ENCODE measurements around the gene HIF1AN.

The HIF1AN gene

DNA sequence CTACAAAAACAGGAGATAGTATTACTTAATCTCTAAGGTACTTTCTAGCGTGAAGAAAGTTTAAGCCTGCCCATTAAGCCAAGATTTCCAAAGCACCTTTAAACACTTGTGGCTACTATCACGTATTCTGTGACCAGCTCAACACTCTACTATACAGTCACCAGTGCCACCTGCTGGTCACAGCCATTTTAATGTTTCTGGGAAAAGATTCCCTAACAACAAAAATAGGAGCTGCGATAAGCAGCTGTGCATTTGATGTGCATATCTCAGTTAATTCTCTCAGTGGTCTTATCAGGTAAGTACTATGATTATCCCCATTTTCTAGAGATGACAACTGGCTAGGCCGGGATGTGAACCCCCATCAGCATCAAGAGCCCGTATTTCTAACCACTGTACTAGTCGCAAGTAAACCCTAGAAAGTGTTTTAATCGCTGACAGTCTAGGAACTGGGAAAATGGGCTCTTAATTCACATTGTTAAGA is 16.9 kb upstream of the HIF1AN start:
- ChIA-PET POLR2A (ENCODE audit: low non-redundant PET) (no interaction called here), CTCF (interaction anchor here (0.5 to 2.5 kb wide), 37 partner anchors 9 to 1663 kb away, joined by 3 to 32 read pairs (median 4); partner anchors contain the start of genes HIF1AN and NDUFB8)
- no peak overlapping the region for H3K27ac ChIP-seq

GRCh38 chr10:100519311-100520051 is 16.3 kb upstream of the HIF1AN start, which contains the start of gene SEC31B:
Gene SEC31B, minus strand, starts transcription at chr10:100519861. Its CDS starts 2,909 bp downstream, at chr10:100516952.
- POLR2A ChIA-PET (ENCODE audit: low non-redundant PET), result interaction anchor here (1.1 kb wide), 1 partner anchor 16 kb away, joined by 3 read pairs; the partner anchor contains the start of gene HIF1AN
- DNase-seq (ENCODE audit: low spot score), result no peak
- H3K27ac ChIP-seq, result no peak within 1 kb of the TSS
- TF ChIP-seq, protein P1, sequence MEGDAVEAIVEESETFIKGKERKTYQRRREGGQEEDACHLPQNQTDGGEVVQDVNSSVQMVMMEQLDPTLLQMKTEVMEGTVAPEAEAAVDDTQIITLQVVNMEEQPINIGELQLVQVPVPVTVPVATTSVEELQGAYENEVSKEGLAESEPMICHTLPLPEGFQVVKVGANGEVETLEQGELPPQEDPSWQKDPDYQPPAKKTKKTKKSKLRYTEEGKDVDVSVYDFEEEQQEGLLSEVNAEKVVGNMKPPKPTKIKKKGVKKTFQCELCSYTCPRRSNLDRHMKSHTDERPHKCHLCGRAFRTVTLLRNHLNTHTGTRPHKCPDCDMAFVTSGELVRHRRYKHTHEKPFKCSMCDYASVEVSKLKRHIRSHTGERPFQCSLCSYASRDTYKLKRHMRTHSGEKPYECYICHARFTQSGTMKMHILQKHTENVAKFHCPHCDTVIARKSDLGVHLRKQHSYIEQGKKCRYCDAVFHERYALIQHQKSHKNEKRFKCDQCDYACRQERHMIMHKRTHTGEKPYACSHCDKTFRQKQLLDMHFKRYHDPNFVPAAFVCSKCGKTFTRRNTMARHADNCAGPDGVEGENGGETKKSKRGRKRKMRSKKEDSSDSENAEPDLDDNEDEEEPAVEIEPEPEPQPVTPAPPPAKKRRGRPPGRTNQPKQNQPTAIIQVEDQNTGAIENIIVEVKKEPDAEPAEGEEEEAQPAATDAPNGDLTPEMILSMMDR (conservative IDR thresholded peaks at IDR 0.05; ENCODE audit: low read depth), result no peak
- CTCF ChIA-PET, result interaction anchor here (0.6 to 2.5 kb wide), 32 partner anchors 8 to 894 kb away, joined by 3 to 32 read pairs (median 4); partner anchors contain the start of genes HIF1AN and NDUFB8

More for the DNA sequence above, 16.9 kb upstream of the HIF1AN start:
- TF ChIP-seq, protein P1 (conservative IDR thresholded peaks at IDR 0.05; ENCODE audit: low read depth), result peak; percentile 78
- peak; percentile 58 for DNase-seq (ENCODE audit: low spot score)

- H3K27ac ChIP-seq, result peak overlapping the region; percentile 25; the same call in 1 of the 2 replicates
- POLR2A ChIA-PET (ENCODE audit: low non-redundant PET), result no interaction called here
- CTCF ChIA-PET, result interaction anchor here (0.6 to 1.4 kb wide), 2 partner anchors 9 to 88 kb away, joined by 3 to 6 read pairs; no protein-coding TSS in a partner anchor
- DNase-seq (ENCODE audit: low spot score), result peak; percentile 41
- TF ChIP-seq, protein P1 (conservative IDR thresholded peaks at IDR 0.05; ENCODE audit: low read depth), result no peak
These were observed 14.9 kb upstream of the HIF1AN start for GRCh38 chr10:100520811-100521210.

- H3K27ac ChIP-seq, result no peak overlapping the region
- DNase-seq (ENCODE audit: low spot score), result peak; percentile 34
- POLR2A ChIA-PET (ENCODE audit: low non-redundant PET), result interaction anchor here (1.2 kb wide), 1 partner anchor 13 kb away, joined by 3 read pairs; the partner anchor contains the start of gene HIF1AN
- TF ChIP-seq, protein P1 (conservative IDR thresholded peaks at IDR 0.05; ENCODE audit: low read depth), result no peak
- CTCF ChIA-PET, result interaction anchor here (0.6 to 1.3 kb wide), 3 partner anchors 11 to 88 kb away, joined by 3 read pairs; no protein-coding TSS in a partner anchor
These were observed 13.5 kb upstream of the HIF1AN start for GRCh38 chr10:100522107-100522801.

DNA sequence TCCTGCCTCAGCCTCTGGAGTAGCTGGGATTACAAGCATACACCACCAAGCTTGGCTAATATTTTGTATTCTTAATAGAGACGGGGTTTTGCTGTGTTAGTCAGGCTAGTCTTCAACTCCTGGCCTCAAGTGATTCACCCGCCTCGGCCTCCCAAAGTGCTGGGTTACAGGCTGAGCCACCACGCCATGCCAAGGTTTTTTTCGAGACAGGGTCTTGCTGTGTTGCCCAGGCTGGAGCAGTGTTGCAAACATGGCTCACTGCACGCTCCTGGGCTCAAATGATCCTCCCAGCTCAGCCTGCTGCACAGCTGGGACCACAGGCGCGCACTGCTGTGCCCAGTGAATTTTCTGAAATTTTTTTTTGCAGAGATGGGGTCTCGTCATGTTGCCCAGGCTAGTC is 12.8 kb upstream of the HIF1AN start:
- TF ChIP-seq, protein P1 (conservative IDR thresholded peaks at IDR 0.05; ENCODE audit: low read depth), result no peak
- no peak for DNase-seq (ENCODE audit: low spot score)
- ChIA-PET POLR2A (ENCODE audit: low non-redundant PET) (interaction anchor here (0.7 to 1.2 kb wide), 2 partner anchors 13 to 168 kb away, joined by 3 read pairs; partner anchors contain the start of gene HIF1AN), CTCF (interaction anchor here (0.7 to 1.3 kb wide), 3 partner anchors 10 to 40 kb away, joined by 3 to 9 read pairs (median 5); no protein-coding TSS in a partner anchor)
- H3K27ac ChIP-seq, result 0 out of 2 replicates have a peak overlapping the region, but pooled peaks have one; percentile 24

DNA sequence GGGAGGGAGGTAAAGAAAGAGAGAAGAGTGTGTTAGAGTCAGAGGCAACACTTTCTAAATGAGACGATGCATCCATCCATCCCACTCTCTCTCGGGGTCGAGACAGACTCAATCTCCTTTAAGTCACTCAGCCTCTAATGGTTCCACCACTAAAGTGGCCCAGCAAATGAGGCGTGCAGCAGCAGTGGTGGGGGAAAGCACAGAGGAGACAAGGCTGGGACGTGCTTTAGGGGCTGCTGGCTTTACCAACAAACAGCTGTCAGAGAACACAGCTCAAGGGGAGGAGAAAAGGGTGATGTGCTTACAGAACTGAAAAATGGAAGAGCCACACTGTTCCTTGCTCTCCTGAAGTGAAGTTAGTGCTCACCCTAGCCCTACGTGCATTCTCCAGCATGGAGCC is 11.5 kb upstream of the HIF1AN start:
- no peak for DNase-seq (ENCODE audit: low spot score)
- TF ChIP-seq, protein P1 (conservative IDR thresholded peaks at IDR 0.05; ENCODE audit: low read depth), result no peak
- ChIA-PET POLR2A (ENCODE audit: low non-redundant PET) (interaction anchor here (1.1 kb wide), 1 partner anchor 11 kb away, joined by 4 read pairs; the partner anchor contains the start of gene HIF1AN), CTCF (interaction anchor here (0.6 to 1.2 kb wide), 3 partner anchors 13 to 348 kb away, joined by 3 to 5 read pairs (median 4); no protein-coding TSS in a partner anchor)
- no peak overlapping the region for H3K27ac ChIP-seq
